ENCODE measurements around the gene CFAP206.

DNA sequence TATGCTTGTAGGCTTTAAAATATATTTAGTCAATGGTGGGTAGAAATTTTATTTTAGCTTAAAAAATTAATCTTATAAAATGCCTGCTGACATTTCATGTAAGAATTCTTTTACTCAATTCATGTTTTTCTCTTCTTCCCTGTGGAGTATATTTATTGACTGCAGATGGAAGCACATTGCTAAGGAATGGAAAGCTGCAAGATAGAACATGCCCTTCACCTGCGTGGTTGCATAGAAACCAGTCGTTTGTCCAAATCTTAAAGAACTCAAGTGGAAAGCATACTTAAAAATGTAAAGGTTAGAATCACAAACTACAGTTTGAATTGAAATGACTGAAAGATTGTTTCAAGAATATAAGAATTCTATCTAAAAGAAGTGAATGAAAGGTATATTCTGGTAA, 32.5 kb upstream of the CFAP206 start:
- no peak for TF ChIP-seq POLR2A (IDR thresholded peaks at IDR 0.05)
- TF ChIP-seq, protein P1, sequence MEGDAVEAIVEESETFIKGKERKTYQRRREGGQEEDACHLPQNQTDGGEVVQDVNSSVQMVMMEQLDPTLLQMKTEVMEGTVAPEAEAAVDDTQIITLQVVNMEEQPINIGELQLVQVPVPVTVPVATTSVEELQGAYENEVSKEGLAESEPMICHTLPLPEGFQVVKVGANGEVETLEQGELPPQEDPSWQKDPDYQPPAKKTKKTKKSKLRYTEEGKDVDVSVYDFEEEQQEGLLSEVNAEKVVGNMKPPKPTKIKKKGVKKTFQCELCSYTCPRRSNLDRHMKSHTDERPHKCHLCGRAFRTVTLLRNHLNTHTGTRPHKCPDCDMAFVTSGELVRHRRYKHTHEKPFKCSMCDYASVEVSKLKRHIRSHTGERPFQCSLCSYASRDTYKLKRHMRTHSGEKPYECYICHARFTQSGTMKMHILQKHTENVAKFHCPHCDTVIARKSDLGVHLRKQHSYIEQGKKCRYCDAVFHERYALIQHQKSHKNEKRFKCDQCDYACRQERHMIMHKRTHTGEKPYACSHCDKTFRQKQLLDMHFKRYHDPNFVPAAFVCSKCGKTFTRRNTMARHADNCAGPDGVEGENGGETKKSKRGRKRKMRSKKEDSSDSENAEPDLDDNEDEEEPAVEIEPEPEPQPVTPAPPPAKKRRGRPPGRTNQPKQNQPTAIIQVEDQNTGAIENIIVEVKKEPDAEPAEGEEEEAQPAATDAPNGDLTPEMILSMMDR (IDR thresholded peaks at IDR 0.05), result no peak
